ENCODE results near the gene ZNF777. TPM values are rescaled to one million over a fixed set of nuclear protein-coding genes. Genes with fewer than 3 reads are reported as not detected.

ZNF777 gene
- total and polyA plus RNA-seq, 9 of the 15 experiments (the other 6 are each of a cell fraction or from before 2014, with no cell fraction given): 0.11 to 32.6 (median 9.0) TPM

DNA sequence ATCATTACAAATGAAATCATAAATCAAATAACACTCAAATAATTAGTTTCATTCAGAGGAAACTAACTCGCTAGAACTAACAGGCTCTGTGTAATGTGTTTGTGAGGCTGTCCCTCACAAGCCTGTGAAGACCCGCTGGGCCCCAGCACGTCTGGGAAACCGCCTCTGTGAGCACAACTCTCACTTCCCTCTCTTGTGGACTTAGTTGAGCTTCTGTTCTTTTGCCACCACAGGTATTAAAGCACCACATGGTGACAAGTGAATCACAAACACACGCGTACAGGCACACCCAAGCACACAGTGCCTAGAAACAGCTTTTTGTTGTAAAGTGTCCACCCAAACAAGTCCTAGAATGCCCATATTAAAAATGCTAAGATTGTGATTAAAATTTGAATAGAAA lies 51.0 kb downstream of the ZNF777 start:
- DNase-seq (ENCODE audit: extremely low read depth in 1 of 4, low spot score in 3 of 4) (no peak), ATAC-seq (no peak; the same call in 2 of the 3 replicates), FAIRE-seq (no peak)
- H3K27me3 ChIP-seq (ENCODE audit: control insufficient read depth in 2 of 2, insufficient read depth in 2 of 2, low read length in 2 of 2): peaks cover 13 to 20% of the 10 kb centered on the region in 2 experiments
- CTCF ChIA-PET (ENCODE audit: low intra/inter-chr PET ratio): no interaction called here
- no peak overlapping the region for H3K27ac ChIP-seq (ENCODE audit: extremely low read depth, low read depth, low read length)
- H3K9me3 ChIP-seq (replicated peaks; ENCODE audit: control insufficient read depth, insufficient read depth, low read depth, low read length): peaks cover 5% of the 10 kb centered on the region; the same call in 1 of the 2 replicates
- H3K4me2 ChIP-seq (ENCODE audit: insufficient read depth, low read length): no peak overlapping the region
- intact Hi-C loops (cut with micrococcal nuclease): no loop called here
- no peaks in the 10 kb centered on the region for H3K79me2 ChIP-seq (ENCODE audit: control insufficient read depth, insufficient read depth, low read length)
- H3K36me3 ChIP-seq (ENCODE audit: control insufficient read depth, insufficient read depth, low read length): no peaks in the 10 kb centered on the region
- 0 out of 2 replicates have a peak overlapping the region, but pooled peaks have one; percentile 36 for H2AFZ ChIP-seq (ENCODE audit: low read depth, low read length)
- BruUV-seq (replicated peaks): no TSS peak
- H3K9ac ChIP-seq (ENCODE audit: insufficient read depth in 1 of 2, low read depth in 2 of 2, low read length in 2 of 2): no peak overlapping the region
- H3K4me3 ChIP-seq: no peak overlapping the region
- 8% methylated on average over 6 of the region's 6 CpGs for WGBS (ENCODE audit: insufficient coverage, low coverage, missing lambda C conversion rate)
- no peaks in the 10 kb centered on the region for H3K4me1 ChIP-seq (replicated peaks in 1 of 2; ENCODE audit: control insufficient read depth in 2 of 2, insufficient read depth in 2 of 2, low read length in 2 of 2)
- no peaks in the 10 kb centered on the region for H3K9me1 ChIP-seq (ENCODE audit: control insufficient read depth, insufficient read depth, low read length)
- in situ Hi-C loops (cut with MboI): loop anchor here (5.0 kb wide), 1 partner anchor 98 kb away; no protein-coding TSS in a partner anchor
- POLR2A ChIA-PET: no interaction called here
- TF ChIP-seq ZNF311 (CRISPR knock-in tag; IDR thresholded peaks at IDR 0.05) (no peak), ZNF197 (CRISPR knock-in tag; IDR thresholded peaks at IDR 0.05; ENCODE audit: low read depth) (no peak), SAFB2 (IDR thresholded peaks at IDR 0.05; ENCODE audit: borderline replicate concordance, low read depth, low read length, severe bottlenecking) (no peak), E2F3 (CRISPR knock-in tag; IDR thresholded peaks at IDR 0.05) (no peak), STAG1 (CRISPR knock-in tag; IDR thresholded peaks at IDR 0.05; ENCODE audit: borderline replicate concordance) (no peak)
- TF ChIP-seq, protein P1, sequence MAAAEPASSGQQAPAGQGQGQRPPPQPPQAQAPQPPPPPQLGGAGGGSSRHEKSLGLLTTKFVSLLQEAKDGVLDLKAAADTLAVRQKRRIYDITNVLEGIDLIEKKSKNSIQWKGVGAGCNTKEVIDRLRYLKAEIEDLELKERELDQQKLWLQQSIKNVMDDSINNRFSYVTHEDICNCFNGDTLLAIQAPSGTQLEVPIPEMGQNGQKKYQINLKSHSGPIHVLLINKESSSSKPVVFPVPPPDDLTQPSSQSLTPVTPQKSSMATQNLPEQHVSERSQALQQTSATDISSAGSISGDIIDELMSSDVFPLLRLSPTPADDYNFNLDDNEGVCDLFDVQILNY (CRISPR knock-in tag; IDR thresholded peaks at IDR 0.05): no peak
- no peaks in the 10 kb centered on the region for H4K20me1 ChIP-seq (replicated peaks; ENCODE audit: control insufficient read depth, insufficient read depth, low read length)

All from K562 (cell line).